Gastrocnemius medialis (tissue), 4 donors: ENCODE results near the gene ATP11A. TPM values are rescaled to one million over a fixed set of nuclear protein-coding genes. Genes with fewer than 3 reads are reported as not detected.

ENCODE experiments used
- ATAC-seq, 2 donors: fragments of 150-250 bp; one replicate each; pipeline ENCODE4 v1.9.1; 2016
- DNase-seq, 2 donors: peaks; one replicate each; pipeline ENCODE4 v3.0.0-alpha.2; 2019
- H3K27ac ChIP-seq, 4 donors: fragments of 200-600 bp; sonication (generic); 1 replicate in 1 of 4; 2 replicates in 3 of 4; pipeline ENCODE4 v1.5.1; 2016 to 2018; ENCODE audit warnings: mild to moderate bottlenecking in 2 of 4, moderate library complexity in 1 of 4
- H3K27me3 ChIP-seq, 3 donors: fragments of 200-600 bp; sonication (generic) in 2 of 3; 1 replicate in 1 of 3; 2 replicates in 2 of 3; pipeline versions ENCODE4 v1.5.1 to v1.6.0; 2016 to 2019; ENCODE audit warnings: mild to moderate bottlenecking in 1 of 3, moderate library complexity in 1 of 3
- H3K36me3 ChIP-seq, 2 donors: fragments of 200-600 bp; sonication (generic) in 1 of 2; one replicate each; pipeline ENCODE4 v1.5.1; 2017 to 2018
- H3K4me1 ChIP-seq, 2 donors: fragments of 200-600 bp; sonication (generic) in 1 of 2; one replicate each; pipeline ENCODE4 v1.5.1; 2016 to 2017; ENCODE audit warnings: mild to moderate bottlenecking in 2 of 2
- H3K4me3 ChIP-seq, 4 donors: fragments of 200-600 bp; sonication (generic) in 3 of 4; 1 replicate in 1 of 4; 2 replicates in 3 of 4; pipeline ENCODE4 v1.5.1; 2016 to 2019; ENCODE audit warnings: mild to moderate bottlenecking in 2 of 4
- H3K9me3 ChIP-seq, 3 donors: fragments of 200-600 bp; sonication (generic) in 2 of 3; 1 replicate in 1 of 3; 2 replicates in 2 of 3; pipeline ENCODE4 v1.5.1; 2016 to 2019
- CTCF ChIP-seq, 5 experiments: fragments of 450-650 bp in 3 of 5; fragments of 200-600 bp in 2 of 5; sonication (generic) in 2 of 5; IDR thresholded peaks in 4 of 5; conservative IDR thresholded peaks in 1 of 5; 1 replicate in 4 of 5; 2 replicates in 1 of 5; pipeline ENCODE4 v1.5.1; 2016 to 2019; ENCODE audit warnings: antibody characterized with exemption in 5 of 5, mild to moderate bottlenecking in 3 of 5, moderate library complexity in 3 of 5
- POLR2A ChIP-seq, 2 donors: fragments of 450-650 bp; IDR thresholded peaks; one replicate each; pipeline ENCODE4 v1.6.1; 2017; ENCODE audit warnings: antibody characterized with exemption in 2 of 2, mild to moderate bottlenecking in 2 of 2, moderate library complexity in 2 of 2
- in situ Hi-C, 4 donors: fragments of 200-750 bp; cut with MboI; loops; one replicate each; pipeline versions ENCODE4 v1.15.0 to v1.8.0; 2017; ENCODE audit warnings: low sequenced_read_pairs in 4 of 4
- intact Hi-C: fragments of 100-400 bp; cut with DNase I; formaldehyde crosslinking; loops from one replicate; pipeline ENCODE4 v1.15.1; 2023; ENCODE audit warnings: low total_unique reads
- total RNA-seq, 4 donors: library from RNA; depleted of rRNA; stranded (reverse); fragments of >200 nt; gene quantifications; one replicate each; pipeline versions ENCODE4 v1.1.0 to v1.2.3, GENCODE V29; 2016

ATP11A gene
- total RNA-seq, 4 donors from 2014 or later: 10.0 to 14.2 (median 12.6) TPM

- Histone ChIP-seq H3K9me3 (no peaks in the 10 kb centered on the region), H3K4me3 (no peak overlapping the region), H3K4me1 (peaks cover 14 to 20% of the 10 kb centered on the region in 2 donors), H3K27me3 (no peaks in the 10 kb centered on the region), H3K36me3 (no peaks in the 10 kb centered on the region), H3K27ac (peak overlapping the region; percentile 84 to 96 (median 90))
- TF ChIP-seq CTCF (IDR thresholded peaks at IDR 0.05 in 4 of 5, conservative IDR thresholded peaks at IDR 0.05 in 1 of 5) (no peak), POLR2A (IDR thresholded peaks at IDR 0.05) (no peak)
- DNase-seq: no peak
- ATAC-seq: no peak
- intact Hi-C loops: no loop called here
- in situ Hi-C loops: no loop called here
These were observed 1.8 kb upstream of the ATP11A start for GRCh38 chr13:112687836-112688559.

- Histone ChIP-seq H3K4me3 (peak overlapping the region; percentile 71 to 92 (median 79)), H3K4me1 (peaks cover 15 to 22% of the 10 kb centered on the region in 2 donors), H3K27ac (peak overlapping the region; percentile 84 to 96 (median 90)), H3K27me3 (no peaks in the 10 kb centered on the region), H3K9me3 (no peaks in the 10 kb centered on the region), H3K36me3 (no peaks in the 10 kb centered on the region)
- intact Hi-C loops: loop anchor here (1.0 kb wide), 3 partner anchors 47 to 100 kb away; partner anchors contain the start of gene TUBGCP3
- ATAC-seq (peak in 1 of 2 donors; percentile 6), DNase-seq (peak in 1 of 2 donors; percentile 36)
- TF ChIP-seq POLR2A (IDR thresholded peaks at IDR 0.05) (no peak), CTCF (IDR thresholded peaks at IDR 0.05 in 4 of 5, conservative IDR thresholded peaks at IDR 0.05 in 1 of 5) (no peak)
- in situ Hi-C loops: no loop called here
These were observed 1.1 kb upstream of the ATP11A start for GRCh38 chr13:112688560-112689302.

GRCh38 chr13:112690283-112690929 lies 568 bp downstream of the ATP11A start:
- H3K36me3 ChIP-seq: no peaks in the 10 kb centered on the region
- peak in 1 of 2 donors; percentile 36 for TF ChIP-seq POLR2A (IDR thresholded peaks at IDR 0.05)
- no peak for TF ChIP-seq CTCF (IDR thresholded peaks at IDR 0.05 in 4 of 5, conservative IDR thresholded peaks at IDR 0.05 in 1 of 5)
- in situ Hi-C loops (no loop called here), intact Hi-C loops (loop anchor here (2.0 to 5.0 kb wide), 2 partner anchors 20 to 37 kb away; no protein-coding TSS in a partner anchor)
- ATAC-seq: peak; percentile 37 to 39
- H3K4me1 ChIP-seq: peaks cover 22 to 29% of the 10 kb centered on the region in 2 donors
- H3K9me3 ChIP-seq: no peaks in the 10 kb centered on the region
- DNase-seq: no peak
- H3K27me3 ChIP-seq: no peaks in the 10 kb centered on the region
- peak overlapping the region; percentile 71 to 98 (median 88) for H3K4me3 ChIP-seq
- H3K27ac ChIP-seq: peak overlapping the region; percentile 84 to 96 (median 90)

GRCh38 chr13:112692104-112692503 lies 2.3 kb downstream of the ATP11A start:
- Histone ChIP-seq H3K27me3 (no peaks in the 10 kb centered on the region), H3K4me1 (peaks cover 22 to 29% of the 10 kb centered on the region in 2 donors), H3K36me3 (no peaks in the 10 kb centered on the region), H3K4me3 (peak overlapping the region in 3 of 4 donors; percentile 84 to 98 (median 92)), H3K27ac (peak overlapping the region in 3 of 4 donors; percentile 16 to 96 (median 84)), H3K9me3 (no peaks in the 10 kb centered on the region)
- intact Hi-C loops (loop anchor here (5.0 kb wide), 1 partner anchor 35 kb away; no protein-coding TSS in a partner anchor), in situ Hi-C loops (no loop called here)
- ATAC-seq: no peak
- DNase-seq: no peak
- no peak for TF ChIP-seq POLR2A (IDR thresholded peaks at IDR 0.05)
- TF ChIP-seq CTCF (IDR thresholded peaks at IDR 0.05 in 4 of 5, conservative IDR thresholded peaks at IDR 0.05 in 1 of 5): no peak
